GM10248 (cell line): Measurements from ENCODE around the gene IL1RAPL1.

ENCODE experiments used
- CTCF ChIA-PET: fragments of 300-600 bp; sonication (Branson Sonifier 250); formaldehyde crosslinking; extraction: SDS; loops from one replicate; lab custom pipeline; 2021; ENCODE audit warnings: antibody characterized with exemption; lab: Yijun Ruan, JAX
- POLR2A ChIA-PET: fragments of 350-650 bp; sonication (Branson Sonifier 250); formaldehyde crosslinking; extraction: SDS; loops from one replicate; lab custom pipeline; 2020; ENCODE audit warnings: antibody characterized with exemption; lab: Yijun Ruan, JAX
- DNase-seq: peaks from one replicate; pipeline ENCODE4 v3.0.0; 2012; ENCODE audit errors: extremely low spot score
- TF ChIP-seq, protein P1 (sequence below): IDR thresholded peaks from 2 replicates; pipeline ENCODE4 v1.5.1; 2012; ENCODE audit warnings: mild to moderate bottlenecking, low read depth; ENCODE audit errors: extremely low read depth, missing control alignments, control extremely low read depth

The IL1RAPL1 gene

DNA sequence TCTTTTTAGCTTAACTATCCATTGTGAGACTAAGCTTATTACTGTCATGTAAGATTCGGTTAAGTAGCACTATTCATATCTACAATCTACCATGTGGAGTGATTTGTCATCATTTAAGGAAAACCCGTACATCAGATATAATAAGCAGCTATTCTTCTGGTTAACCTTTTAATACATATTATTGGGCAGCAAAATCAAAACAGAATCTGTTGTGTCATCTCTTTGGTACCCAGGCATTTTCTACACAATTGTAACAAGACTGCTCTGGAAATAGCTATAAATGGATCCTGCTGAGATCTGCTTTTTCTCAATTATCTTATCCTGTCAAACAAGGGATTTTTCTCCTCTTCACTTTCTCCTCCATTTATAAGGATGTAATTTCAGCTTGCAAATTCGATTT lies 1106.7 kb downstream of the IL1RAPL1 start:
- POLR2A ChIA-PET: no interaction called here
- DNase-seq: no peak
- CTCF ChIA-PET: interaction anchor here (1.3 kb wide), 1 partner anchor 18 kb away, joined by 3 read pairs; no protein-coding TSS in a partner anchor
- TF ChIP-seq, protein P1, sequence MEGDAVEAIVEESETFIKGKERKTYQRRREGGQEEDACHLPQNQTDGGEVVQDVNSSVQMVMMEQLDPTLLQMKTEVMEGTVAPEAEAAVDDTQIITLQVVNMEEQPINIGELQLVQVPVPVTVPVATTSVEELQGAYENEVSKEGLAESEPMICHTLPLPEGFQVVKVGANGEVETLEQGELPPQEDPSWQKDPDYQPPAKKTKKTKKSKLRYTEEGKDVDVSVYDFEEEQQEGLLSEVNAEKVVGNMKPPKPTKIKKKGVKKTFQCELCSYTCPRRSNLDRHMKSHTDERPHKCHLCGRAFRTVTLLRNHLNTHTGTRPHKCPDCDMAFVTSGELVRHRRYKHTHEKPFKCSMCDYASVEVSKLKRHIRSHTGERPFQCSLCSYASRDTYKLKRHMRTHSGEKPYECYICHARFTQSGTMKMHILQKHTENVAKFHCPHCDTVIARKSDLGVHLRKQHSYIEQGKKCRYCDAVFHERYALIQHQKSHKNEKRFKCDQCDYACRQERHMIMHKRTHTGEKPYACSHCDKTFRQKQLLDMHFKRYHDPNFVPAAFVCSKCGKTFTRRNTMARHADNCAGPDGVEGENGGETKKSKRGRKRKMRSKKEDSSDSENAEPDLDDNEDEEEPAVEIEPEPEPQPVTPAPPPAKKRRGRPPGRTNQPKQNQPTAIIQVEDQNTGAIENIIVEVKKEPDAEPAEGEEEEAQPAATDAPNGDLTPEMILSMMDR: no peak

GRCh38 chrX:29699239-29699638 lies 1112.0 kb downstream of the IL1RAPL1 start:
- DNase-seq: no peak
- TF ChIP-seq, protein P1: no peak
- POLR2A ChIA-PET: no interaction called here
- CTCF ChIA-PET: no interaction called here

DNA sequence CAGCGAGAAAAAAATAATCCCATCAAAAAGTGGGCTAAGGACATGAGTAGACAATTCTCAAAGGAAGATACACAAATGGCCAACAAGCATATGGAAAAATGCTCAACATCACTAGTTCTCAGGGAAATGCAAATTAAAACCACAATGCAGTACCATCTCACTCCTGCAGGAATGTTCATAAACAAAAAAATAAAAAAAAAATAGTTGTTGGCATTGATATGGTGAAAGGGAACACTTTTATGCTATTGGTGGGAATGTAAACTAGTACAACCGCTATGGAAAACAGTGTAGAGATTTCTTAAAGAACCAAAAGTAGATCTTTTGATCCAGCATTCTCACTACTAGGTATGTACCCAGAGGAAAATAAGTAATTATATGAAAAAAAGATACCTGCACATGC lies 1119.8 kb downstream of the IL1RAPL1 start:
- DNase-seq: no peak
- POLR2A ChIA-PET: no interaction called here
- TF ChIP-seq, protein P1: no peak
- CTCF ChIA-PET: no interaction called here

- ChIA-PET CTCF (no interaction called here), POLR2A (no interaction called here)
- TF ChIP-seq, protein P1: no peak
- no peak for DNase-seq
These were observed 1133.9 kb downstream of the IL1RAPL1 start for GRCh38 chrX:29721152-29721551.

DNA sequence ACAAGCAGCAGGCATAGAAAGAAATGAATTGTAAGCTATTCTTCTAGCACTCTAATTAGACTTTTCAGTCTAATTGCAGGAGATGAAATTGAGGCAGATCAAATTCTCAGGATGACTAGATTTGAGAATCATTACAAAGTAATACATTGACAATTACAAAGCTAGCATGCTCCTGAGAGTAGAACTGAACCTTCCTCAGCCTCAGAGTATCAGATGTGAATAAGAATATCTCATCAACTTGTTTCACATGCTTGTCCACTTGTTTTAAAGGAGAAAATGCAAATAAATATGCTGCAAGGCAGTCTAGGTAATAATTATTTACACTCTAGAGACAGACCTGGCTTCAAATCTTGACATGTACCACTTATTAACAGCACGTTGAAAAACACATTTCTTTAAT lies 1137.1 kb downstream of the IL1RAPL1 start:
- CTCF ChIA-PET: no interaction called here
- TF ChIP-seq, protein P1: no peak
- DNase-seq: no peak
- POLR2A ChIA-PET: no interaction called here

GRCh38 chrX:29726811-29727210 lies 1139.6 kb downstream of the IL1RAPL1 start:
- no peak for DNase-seq
- TF ChIP-seq, protein P1: no peak
- CTCF ChIA-PET: no interaction called here
- POLR2A ChIA-PET: no interaction called here

DNA sequence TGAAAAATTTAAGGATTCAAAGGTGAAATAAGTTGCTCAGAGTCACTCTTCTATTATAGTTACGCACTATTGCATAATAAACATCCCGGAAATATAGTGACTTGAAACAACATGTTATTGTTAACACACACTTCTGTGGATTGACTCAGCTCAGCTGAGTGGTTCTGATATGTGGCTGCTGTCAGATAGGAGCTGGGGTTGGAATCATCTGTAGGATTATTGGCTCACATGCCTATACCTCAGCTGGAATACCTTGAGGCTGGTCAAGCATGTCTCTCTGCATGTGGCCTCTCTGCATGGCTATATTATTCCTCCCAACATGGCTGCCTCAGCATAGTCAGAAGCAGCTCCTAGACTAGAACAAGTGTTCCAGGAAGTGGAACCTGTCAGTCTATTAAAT lies 1141.4 kb downstream of the IL1RAPL1 start:
- ChIA-PET POLR2A (no interaction called here), CTCF (no interaction called here)
- no peak for DNase-seq
- TF ChIP-seq, protein P1: no peak
